Muscle layer of colon (tissue), 2 donors: Measurements from ENCODE around the gene TPR.
A peak's percentile ranks its signal among the peaks of the same experiment; 100 is the strongest.
"Not testable (repeated sequence)": the region's sequence is repeated elsewhere in the genome, so short reads cannot be mapped to it uniquely, and the experiment has no call there.

Source experiments
- H3K27ac ChIP-seq: one replicate; pipeline ENCODE4 v1.7.0; 2013; ENCODE audit warnings: low read depth, mild to moderate bottlenecking, low read length, moderate library complexity
- H3K27me3 ChIP-seq, 2 donors: one replicate each; pipeline ENCODE4 v1.7.0; 2013; ENCODE audit warnings: low read length in 2 of 2, mild to moderate bottlenecking in 2 of 2; ENCODE audit not compliant: insufficient read depth in 2 of 2, control insufficient read depth in 1 of 2
- H3K36me3 ChIP-seq: one replicate; pipeline ENCODE4 v1.7.0; 2013; ENCODE audit warnings: mild to moderate bottlenecking, low read length; ENCODE audit not compliant: insufficient read depth
- H3K4me1 ChIP-seq: one replicate; pipeline ENCODE4 v1.7.0; 2013; ENCODE audit warnings: mild to moderate bottlenecking, low read length; ENCODE audit not compliant: insufficient read depth
- H3K4me3 ChIP-seq, 2 donors: one replicate each; pipeline ENCODE4 v1.7.0; 2013; ENCODE audit warnings: low read length in 2 of 2, low read depth in 1 of 2, mild to moderate bottlenecking in 1 of 2, moderate library complexity in 1 of 2
- H3K9ac ChIP-seq: one replicate; pipeline ENCODE4 v1.7.0; 2013; ENCODE audit warnings: low read length
- H3K9me3 ChIP-seq: one replicate; pipeline ENCODE4 v1.7.0; 2013; ENCODE audit warnings: mild to moderate bottlenecking, low read length
- donor health status: abdominal sarcoma.
- donor health status: Adenocarcinoma of cecum.

The TPR gene

DNA sequence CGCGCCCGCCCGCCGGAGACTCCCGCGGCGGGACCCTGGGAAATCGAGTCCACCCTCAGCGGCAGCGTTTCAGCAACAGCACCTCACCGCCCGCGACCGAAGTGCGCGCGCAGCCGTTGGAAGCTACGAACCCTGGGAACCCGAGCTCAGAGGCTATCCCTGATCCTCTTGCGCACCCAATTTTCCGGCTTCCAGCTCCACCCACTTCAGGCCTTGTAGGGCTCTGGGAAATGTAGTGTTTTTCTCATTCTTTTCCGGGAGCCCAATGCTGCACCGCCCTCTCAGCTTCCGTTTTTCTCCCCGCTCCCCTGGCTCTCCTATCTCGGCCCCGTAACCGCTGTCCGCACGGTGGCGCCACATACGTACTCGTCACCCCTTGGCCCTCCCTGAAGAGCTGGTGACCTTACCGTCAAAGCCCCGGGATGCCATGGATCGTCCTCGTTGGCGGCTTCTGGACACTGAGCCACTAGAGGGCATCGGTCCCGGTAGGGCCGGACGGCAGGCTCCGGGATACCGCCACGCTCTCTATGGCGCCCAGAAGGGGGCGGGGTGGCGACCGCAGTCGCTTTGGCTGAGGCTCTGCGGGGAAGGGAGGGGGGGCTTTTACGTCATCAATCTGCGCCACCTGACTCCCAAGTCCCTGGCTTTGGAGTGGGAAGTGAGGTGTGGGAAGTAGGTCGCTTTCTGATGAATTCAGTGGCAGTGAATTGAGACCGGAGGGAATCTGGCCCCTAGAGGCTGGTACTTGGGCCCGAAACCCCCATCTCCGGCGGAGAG, at the start of gene TPR, which contains the start of gene ODR4:
TSS of gene TPR (minus strand) at position 102 of the 777 bp plus-strand sequence. CDS start 225 bp downstream, outside the sequence.
TSS of gene ODR4 (plus strand) at position 687 of the 777 bp plus-strand sequence. CDS start 3,948 bp downstream, outside the sequence.
- Histone ChIP-seq H3K4me1 (peaks cover 26% of the 10 kb centered on the region), H3K9ac (peak within 1 kb of the TSS; percentile 93), H3K27me3 (no peaks in the 10 kb centered on the region), H3K36me3 (peaks cover 20% of the 10 kb centered on the region), H3K9me3 (no peaks in the 10 kb centered on the region), H3K27ac (peak within 1 kb of the TSS; percentile 98), H3K4me3 (peak within 1 kb of the TSS; percentile 94 to 99)

DNA sequence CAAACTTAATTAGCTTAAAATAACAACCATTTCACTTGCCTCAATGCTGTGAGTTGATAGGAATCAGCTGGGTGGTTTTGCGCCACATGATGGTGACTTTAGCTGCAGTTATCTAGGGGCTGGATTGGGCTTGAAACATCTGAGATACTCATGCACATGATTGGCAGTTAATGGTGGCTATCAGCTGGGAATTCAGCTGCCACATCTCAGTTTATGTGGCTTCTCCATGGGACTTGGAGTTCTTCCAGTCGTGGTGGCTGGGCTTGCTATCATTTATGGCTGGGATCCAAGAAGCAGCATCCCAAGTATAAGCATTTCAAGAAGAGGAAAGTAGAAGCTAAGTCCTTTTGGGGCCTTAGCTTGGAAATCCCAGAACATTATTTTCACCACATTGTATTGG, 49.5 kb upstream of the TPR start:
- Histone ChIP-seq H3K9ac (no peak overlapping the region), H3K4me3 (no peak overlapping the region), H3K36me3 (no peaks in the 10 kb centered on the region), H3K27me3 (no peaks in the 10 kb centered on the region), H3K27ac (no peak overlapping the region), H3K4me1 (no peaks in the 10 kb centered on the region), H3K9me3 (no peaks in the 10 kb centered on the region)

DNA sequence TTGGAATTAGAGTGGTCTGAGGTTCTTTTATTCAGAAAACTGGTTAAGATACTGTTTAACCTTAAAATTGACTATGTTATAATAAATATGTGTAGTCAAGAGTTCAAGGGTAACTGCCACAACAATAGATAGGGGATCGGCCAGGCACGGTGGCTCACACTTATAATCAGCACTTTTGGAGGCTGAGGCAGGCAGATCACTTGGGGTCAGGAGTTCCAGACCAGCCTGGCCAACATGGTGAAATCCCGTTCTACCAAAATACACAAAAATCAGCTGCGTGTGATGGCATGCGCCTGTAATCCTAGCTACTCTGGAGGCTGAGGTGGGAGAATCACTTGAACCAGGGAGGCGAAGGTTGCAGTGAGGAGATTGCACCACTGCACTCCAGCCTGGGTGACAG, 46.4 kb upstream of the TPR start:
- Histone ChIP-seq H3K27ac (no peak overlapping the region), H3K9me3 (no peaks in the 10 kb centered on the region), H3K9ac (no peak overlapping the region), H3K4me3 (no peak overlapping the region), H3K36me3 (peaks cover 8% of the 10 kb centered on the region), H3K4me1 (no peaks in the 10 kb centered on the region), H3K27me3 (no peaks in the 10 kb centered on the region)

DNA sequence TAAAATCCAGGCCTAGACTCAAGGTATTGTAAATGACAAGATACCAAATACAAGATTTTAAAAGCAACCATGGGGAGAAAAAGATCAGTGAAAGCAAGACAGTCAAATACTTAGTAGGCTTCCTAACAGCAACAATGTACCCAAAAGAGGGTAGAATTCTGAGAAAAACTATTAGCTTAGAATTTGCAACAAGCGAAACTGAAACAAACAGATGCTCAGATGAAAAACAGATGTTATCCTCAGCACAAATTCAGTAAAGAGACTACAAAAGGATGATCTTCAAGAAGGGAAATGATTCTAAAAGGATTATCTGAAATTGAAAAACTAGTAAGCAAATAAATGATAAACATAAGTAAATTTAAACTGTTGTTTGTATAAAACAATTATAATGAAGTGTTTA, 45.9 kb upstream of the TPR start:
- Histone ChIP-seq H3K27ac (no peak overlapping the region), H3K4me3 (no peak overlapping the region), H3K4me1 (no peaks in the 10 kb centered on the region), H3K9ac (no peak overlapping the region), H3K9me3 (no peaks in the 10 kb centered on the region), H3K27me3 (no peaks in the 10 kb centered on the region), H3K36me3 (peaks cover 8% of the 10 kb centered on the region)

DNA sequence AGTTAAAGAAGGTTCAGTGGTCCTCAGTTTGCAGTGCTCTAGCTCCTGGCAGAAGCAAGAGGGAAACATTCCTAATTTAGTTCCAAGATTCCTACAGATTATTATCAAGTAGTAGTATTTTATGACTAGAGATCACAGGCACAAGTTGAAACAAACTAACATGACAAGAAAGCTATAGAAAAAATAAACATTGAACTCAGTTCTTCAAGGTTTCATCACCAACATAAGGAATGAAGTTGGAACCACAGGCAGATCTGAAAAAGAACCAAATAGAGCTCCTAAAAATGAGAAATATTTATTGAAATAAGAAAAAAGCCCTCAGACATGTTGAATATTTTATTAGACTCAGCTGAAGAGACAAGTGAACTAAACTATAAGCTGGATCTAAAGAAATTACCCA, 45.3 kb upstream of the TPR start:
- Histone ChIP-seq H3K9me3 (no peaks in the 10 kb centered on the region), H3K36me3 (peaks cover 8% of the 10 kb centered on the region), H3K9ac (no peak overlapping the region), H3K27ac (no peak overlapping the region), H3K27me3 (no peaks in the 10 kb centered on the region), H3K4me1 (no peaks in the 10 kb centered on the region), H3K4me3 (no peak overlapping the region)

DNA sequence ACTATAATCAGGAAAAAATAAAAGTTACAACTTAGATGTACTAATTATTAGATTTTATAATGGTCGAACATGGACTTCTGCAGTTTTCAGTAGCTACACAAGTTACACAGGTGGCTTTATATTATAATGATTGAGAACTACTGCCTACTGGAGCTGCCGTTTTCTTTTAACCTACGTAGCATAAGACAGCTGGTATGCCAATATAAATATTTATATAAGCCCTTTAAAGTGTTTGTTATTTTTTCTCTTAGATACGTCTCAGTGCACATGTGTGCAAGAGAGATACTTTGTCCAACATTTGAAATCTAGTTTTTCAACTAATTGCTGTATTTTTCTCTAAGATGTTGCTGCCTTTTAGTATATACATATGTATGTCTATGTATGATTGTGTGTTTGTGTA, 43.5 kb upstream of the TPR start:
- H3K27me3 ChIP-seq: no peaks in the 10 kb centered on the region

DNA sequence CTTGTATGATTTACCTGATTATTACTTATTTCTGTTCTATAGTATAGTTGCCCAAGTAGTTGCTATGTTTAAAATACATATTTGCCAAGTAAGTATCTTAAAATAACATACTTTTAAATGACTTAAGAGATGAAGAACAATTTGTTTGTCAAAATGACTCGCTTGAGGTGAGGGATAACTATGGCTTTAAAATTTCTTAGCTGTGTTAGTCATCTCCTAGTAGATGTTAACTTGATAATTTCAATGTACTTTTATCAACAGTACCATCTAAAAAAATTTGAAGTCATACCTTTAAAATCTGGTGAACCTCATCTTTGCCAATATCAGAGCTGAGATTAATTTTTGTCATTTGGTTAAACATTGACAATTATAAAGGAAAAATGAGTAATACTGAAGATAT, 38.3 kb upstream of the TPR start:
- no peak overlapping the region for H3K9ac ChIP-seq
- peaks cover 6% of the 10 kb centered on the region for H3K36me3 ChIP-seq
- no peak overlapping the region for H3K27ac ChIP-seq
- no peaks in the 10 kb centered on the region for H3K27me3 ChIP-seq
- no peaks in the 10 kb centered on the region for H3K9me3 ChIP-seq
- no peaks in the 10 kb centered on the region for H3K4me1 ChIP-seq
- H3K4me3 ChIP-seq: no peak overlapping the region

More for the DNA sequence above, 43.5 kb upstream of the TPR start:
- no peak overlapping the region for H3K27ac ChIP-seq
- H3K4me1 ChIP-seq: no peaks in the 10 kb centered on the region
- H3K9me3 ChIP-seq: no peaks in the 10 kb centered on the region
- H3K36me3 ChIP-seq: peaks cover 8% of the 10 kb centered on the region
- H3K4me3 ChIP-seq: no peak overlapping the region
- no peak overlapping the region for H3K9ac ChIP-seq

DNA sequence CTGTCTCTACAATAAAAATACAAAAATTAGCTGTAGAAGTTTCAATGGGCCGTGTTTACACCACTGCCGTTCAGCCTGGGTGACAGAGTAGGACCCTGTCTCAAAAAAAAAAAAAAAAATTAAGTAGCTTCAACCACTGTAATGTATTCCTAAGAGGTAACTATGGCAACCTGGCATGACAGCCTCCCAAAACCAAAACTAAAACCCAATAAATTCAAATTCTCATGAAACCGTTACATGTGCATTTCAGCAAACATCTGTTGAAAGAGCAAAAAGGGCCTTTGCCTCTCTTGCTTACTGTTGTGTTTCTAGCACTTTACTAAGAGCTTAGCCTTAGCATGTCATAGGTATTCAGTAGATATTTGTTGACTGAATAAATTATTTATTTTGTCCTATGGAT, 34.0 kb upstream of the TPR start:
- Histone ChIP-seq H3K27me3 (no peaks in the 10 kb centered on the region), H3K9ac (no peak overlapping the region)

DNA sequence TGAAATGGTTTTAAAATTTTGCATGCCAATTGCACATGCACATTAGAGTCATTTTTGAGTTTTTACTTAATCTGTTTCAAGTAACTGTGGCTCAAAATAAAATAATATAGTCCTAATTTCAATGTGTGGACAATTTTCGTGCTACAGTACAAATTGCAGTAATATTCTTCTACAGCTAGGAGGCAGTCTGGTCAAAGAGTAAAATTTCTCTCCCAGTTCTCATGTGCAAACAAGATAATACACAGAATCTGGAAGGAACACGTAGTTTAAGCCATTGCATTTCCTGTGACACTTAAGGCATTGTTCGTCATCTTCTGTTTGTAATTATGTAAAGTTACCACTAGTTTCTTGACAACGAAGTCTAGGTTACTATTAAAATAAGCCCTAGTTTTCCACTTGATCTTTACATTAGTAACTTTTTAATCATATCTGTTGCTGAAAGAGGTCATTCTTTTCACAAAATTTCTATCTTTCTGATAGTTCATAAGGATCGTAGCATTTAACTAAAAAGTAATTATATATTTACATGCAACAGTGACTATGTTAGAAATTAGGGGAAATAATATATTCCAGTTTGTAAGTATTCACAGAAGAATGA, 29.5 kb upstream of the TPR start:
- Histone ChIP-seq H3K27me3 (no peaks in the 10 kb centered on the region), H3K36me3 (peaks cover 27% of the 10 kb centered on the region), H3K9ac (no peak overlapping the region), H3K4me3 (no peak overlapping the region), H3K27ac (no peak overlapping the region), H3K4me1 (no peaks in the 10 kb centered on the region), H3K9me3 (no peaks in the 10 kb centered on the region)

More for the DNA sequence above, 34.0 kb upstream of the TPR start:
- H3K9me3 ChIP-seq: no peaks in the 10 kb centered on the region
- peaks cover 17% of the 10 kb centered on the region for H3K36me3 ChIP-seq
- no peaks in the 10 kb centered on the region for H3K4me1 ChIP-seq
- no peak overlapping the region for H3K27ac ChIP-seq
- H3K4me3 ChIP-seq: no peak overlapping the region

DNA sequence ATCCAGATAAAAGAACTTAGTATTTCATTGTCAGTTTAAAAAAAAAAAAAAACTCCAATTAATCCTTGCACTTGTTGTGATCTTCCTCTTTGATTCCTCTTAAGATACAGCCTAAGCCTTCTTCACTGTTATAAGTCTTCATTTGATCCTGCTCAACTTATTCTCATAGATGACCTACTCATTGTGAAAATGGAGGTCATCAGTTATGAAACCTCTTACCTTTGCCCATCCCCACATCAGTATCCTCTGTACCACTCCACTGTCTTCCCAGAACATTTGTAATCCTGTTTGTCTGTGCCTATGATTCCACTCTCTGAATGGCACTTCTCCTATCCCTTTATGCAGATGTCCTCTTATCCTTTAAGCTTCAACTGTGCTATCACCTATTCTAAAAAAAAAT, 28.6 kb upstream of the TPR start:
- Histone ChIP-seq H3K27ac (no peak overlapping the region), H3K27me3 (no peaks in the 10 kb centered on the region), H3K9me3 (no peaks in the 10 kb centered on the region), H3K4me1 (no peaks in the 10 kb centered on the region), H3K4me3 (no peak overlapping the region), H3K9ac (no peak overlapping the region), H3K36me3 (peaks cover 20% of the 10 kb centered on the region)

DNA sequence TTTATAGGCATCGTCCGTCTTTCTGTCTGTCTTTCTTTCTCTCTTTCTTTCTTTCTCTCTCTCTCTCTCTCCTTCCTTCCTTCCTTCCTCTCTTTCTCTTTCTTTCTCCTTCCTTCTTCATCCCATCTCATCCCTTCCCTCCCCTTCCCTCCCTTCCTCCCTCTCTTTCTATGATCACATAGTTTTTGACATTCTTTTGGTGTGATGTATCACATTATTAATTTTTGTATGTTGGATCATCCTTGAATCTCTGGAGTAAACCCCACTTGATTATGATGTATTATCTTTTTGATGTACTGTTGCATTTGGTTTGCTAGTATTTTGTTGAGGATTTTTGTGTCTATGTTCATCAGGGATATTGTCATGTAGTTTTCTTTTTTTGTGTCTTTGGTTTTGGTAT, 26.4 kb upstream of the TPR start:
- H3K4me1 ChIP-seq, H3K27ac ChIP-seq, H3K27me3 ChIP-seq, H3K9me3 ChIP-seq, H3K9ac ChIP-seq, H3K4me3 ChIP-seq: not testable (repeated sequence)
- peaks cover 11% of the 10 kb centered on the region for H3K36me3 ChIP-seq

DNA sequence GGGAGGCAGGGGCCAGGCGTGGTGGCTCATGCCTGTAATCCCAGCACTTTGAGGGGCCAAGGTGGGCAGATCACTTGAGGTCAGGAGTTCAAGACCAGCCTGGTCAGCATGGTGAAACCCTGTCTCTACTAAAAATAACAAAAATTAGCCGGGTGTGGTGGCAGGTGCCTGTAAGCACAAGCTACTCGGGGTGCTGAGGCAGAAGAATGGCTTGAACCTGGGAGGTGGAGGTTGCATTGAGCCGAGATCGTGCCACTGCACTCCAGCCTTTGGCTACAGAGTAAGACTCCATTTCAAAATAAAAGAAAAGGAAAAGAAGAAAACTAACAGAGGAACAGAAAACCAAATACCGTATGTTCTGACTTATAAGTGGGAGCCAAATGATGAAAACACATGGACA, 17.7 kb upstream of the TPR start:
- H3K9ac ChIP-seq, H3K9me3 ChIP-seq, H3K27me3 ChIP-seq, H3K27ac ChIP-seq, H3K4me3 ChIP-seq, H3K4me1 ChIP-seq: not testable (repeated sequence)
- peaks cover 41% of the 10 kb centered on the region for H3K36me3 ChIP-seq
